ENCODE results near the gene MAN2A2. TPM values are rescaled to one million over a fixed set of nuclear protein-coding genes. Genes with fewer than 3 reads are reported as not detected.

Gene MAN2A2
- total RNA-seq, 4 donors from 2014 or later, result 46.6 to 104 (median 48.2) TPM

DNA sequence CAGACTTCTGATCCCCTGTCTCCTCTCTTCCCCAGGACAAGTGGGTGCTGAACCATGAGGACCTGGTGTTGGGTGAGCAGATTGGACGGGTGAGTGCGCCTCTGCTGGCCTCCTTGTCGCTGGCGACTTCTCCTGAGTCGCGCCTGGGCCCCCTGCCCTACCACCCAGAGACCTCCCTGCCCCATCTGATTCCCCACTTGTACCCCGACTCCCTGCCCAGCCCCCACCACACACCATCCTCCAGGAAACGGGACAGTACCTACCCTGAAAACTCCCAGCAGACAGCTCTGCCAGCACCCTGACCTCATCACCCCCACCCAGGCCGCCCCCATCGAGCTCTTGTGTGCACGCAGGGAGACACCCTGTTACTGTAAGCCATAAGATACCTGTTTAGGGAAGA, 11.1 kb upstream of the MAN2A2 start:
- TF ChIP-seq, protein P1, sequence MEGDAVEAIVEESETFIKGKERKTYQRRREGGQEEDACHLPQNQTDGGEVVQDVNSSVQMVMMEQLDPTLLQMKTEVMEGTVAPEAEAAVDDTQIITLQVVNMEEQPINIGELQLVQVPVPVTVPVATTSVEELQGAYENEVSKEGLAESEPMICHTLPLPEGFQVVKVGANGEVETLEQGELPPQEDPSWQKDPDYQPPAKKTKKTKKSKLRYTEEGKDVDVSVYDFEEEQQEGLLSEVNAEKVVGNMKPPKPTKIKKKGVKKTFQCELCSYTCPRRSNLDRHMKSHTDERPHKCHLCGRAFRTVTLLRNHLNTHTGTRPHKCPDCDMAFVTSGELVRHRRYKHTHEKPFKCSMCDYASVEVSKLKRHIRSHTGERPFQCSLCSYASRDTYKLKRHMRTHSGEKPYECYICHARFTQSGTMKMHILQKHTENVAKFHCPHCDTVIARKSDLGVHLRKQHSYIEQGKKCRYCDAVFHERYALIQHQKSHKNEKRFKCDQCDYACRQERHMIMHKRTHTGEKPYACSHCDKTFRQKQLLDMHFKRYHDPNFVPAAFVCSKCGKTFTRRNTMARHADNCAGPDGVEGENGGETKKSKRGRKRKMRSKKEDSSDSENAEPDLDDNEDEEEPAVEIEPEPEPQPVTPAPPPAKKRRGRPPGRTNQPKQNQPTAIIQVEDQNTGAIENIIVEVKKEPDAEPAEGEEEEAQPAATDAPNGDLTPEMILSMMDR (IDR thresholded peaks at IDR 0.05; ENCODE audit: low read depth), result no peak

DNA sequence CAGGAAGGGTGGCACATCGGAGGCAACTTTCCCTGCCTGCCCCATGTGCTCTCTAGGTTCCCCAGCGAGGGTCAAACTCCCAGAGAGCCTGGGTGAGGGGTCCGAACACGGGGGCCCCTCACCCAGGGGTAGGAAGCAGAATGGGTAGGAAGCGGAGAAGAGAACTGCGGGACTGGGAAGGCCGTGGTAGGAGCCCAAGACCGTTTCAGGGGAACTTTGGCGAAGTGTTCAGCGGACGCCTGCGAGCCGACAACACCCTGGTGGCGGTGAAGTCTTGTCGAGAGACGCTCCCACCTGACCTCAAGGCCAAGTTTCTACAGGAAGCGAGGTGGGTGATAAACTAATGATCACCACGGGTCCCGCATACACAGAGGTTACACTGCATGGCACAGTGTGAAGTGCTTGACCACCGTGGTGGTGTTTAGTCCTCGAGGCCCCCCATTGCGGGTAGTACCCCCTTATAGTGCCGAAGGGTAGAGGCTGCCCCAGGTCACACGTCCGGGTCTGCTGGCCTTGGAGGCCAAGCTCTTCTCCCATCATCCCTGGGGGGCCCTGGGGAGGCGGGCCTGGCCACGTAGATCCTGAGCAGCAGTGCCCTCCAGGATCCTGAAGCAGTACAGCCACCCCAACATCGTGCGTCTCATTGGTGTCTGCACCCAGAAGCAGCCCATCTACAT, 10.5 kb upstream of the MAN2A2 start:
- TF ChIP-seq, protein P1 (IDR thresholded peaks at IDR 0.05; ENCODE audit: low read depth), result no peak

DNA sequence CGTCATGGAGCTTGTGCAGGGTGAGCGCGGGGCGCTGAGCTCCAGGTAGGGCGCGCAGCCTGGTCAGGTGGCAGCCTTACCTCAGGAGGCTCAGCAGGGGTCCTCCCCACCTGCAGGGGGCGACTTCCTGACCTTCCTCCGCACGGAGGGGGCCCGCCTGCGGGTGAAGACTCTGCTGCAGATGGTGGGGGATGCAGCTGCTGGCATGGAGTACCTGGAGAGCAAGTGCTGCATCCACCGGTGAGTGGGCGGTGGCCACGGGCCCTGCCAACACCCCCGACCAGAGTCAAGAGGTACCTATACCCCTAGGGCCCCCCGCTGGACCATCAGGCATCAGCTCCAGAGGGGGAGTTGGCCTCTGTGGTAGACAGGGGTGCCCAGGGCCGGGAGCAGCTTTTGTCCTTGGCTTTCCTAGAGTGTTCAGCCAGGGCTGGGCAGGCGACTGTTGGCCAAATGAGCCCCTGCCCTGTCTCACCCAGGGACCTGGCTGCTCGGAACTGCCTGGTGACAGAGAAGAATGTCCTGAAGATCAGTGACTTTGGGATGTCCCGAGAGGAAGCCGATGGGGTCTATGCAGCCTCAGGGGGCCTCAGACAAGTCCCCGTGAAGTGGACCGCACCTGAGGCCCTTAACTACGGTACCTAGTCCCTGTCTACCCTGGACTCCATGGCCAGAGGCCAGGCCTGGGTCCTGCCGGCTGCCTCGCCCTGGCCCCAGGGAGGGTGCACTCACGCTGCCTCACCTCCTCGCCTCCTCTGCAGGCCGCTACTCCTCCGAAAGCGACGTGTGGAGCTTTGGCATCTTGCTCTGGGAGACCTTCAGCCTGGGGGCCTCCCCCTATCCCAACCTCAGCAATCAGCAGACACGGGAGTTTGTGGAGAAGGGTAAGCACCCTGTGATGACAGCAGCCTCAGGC, 9.7 kb upstream of the MAN2A2 start:
- TF ChIP-seq, protein P1 (IDR thresholded peaks at IDR 0.05; ENCODE audit: low read depth), result no peak

DNA sequence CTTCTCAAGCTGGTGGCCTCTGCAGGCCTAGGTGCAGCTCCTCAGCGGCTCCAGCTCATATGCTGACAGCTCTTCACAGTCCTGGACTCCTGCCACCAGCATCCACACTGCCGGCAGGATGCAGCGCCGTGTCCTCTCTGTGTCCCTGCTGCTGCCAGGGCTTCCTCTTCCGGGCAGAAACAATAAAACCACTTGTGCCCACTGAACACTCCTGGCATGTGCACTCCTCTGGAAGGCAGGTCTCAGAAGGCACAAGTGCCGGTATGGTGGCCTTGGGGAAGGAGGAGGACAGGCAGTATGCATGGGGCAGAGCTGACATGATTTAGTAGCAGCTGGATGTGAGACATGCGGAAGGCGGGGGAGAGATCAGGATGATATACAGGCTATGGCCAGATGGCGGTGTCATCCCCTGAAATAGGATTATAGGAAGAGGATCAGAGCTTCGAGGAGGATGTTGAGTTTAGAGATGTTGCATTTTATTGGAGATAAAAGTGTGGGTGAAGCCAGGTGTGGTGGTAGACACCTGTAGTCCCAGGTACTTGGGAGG, 7.5 kb upstream of the MAN2A2 start:
- TF ChIP-seq, protein P1 (IDR thresholded peaks at IDR 0.05; ENCODE audit: low read depth), result no peak

DNA sequence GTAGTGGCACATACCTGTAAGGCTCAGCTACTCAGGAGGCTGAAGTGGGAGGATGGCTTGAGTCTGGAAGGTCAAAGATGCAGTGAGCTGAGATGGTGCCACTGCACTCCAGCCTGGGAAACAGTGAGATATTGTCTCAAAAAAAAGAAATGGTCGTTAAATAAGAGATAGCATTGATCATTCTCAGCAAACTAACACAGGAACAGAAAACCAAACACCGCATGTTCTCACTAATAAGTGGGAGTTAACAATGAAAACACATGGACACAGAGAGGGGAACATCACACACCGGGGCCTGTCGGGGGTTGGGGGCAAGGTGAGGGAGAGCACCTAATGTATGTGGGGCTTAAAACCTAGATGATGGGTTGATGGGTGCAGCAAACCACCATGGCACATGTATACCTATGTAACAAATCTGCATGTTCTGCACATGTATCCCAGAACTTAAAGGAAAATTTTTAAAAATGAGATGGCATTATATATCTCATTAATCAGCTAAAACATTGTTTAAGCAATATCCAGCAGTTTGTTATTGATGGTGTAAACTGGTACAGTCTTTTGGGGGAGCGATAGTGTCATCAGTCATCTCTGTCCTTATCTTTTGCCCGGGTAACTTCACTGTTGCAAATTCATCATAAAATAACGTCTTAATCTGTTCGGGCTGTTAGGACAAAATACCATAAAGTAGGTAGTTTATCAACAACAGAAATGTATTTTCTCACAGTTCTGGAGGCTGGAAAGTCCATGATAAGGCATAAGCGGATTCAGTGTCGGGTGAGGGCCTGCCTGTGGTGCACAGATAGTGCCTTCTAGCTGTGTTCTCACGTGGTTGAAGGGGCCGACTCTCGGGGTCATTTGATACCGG, 1.7 kb upstream of the MAN2A2 start:
- TF ChIP-seq, protein P1 (IDR thresholded peaks at IDR 0.05; ENCODE audit: low read depth), result no peak

DNA sequence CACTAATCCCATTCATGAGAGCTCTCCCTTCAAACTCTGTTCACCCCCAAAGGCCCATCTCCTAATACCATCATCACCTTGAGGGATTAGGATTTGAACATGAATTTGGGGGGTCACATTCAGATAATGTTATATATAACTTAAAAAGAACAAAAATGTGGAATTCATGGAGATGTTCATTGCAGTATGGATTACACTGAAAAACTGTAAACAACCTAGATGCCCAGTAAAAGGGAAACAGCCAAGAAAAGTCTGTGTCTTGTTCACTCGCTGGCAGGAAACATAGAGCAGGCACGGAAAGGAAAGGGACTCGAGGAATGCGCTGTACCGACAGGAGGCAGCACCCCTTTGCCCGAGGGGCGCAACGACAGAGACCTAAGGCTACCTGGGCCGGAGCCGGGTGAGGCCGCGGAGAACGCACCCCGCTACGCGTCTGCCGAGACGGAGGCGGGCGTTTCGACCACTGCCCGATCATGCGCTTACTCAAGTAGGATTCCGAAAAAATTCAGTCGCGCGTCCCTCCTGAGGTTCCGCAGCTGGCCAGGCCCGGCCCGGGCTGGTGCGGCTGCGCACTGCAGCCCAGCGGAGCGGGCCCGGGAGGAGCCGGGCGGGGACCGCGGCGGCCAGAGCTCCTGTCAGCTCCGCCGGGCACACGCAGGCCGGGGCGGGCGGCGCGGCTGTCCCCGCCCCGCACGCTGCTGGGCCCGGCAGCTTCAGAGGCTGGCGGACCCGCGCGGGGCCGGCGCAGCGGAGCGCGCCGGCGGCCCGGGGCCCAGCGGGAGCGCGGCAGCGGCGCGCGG, 862 bp upstream of the MAN2A2 start:
- TF ChIP-seq, protein P1 (IDR thresholded peaks at IDR 0.05; ENCODE audit: low read depth), result no peak
